GM19240 (cell line): ENCODE measurements around the gene PAX7.

ENCODE experiments used
- DNase-seq: peaks from one replicate; pipeline ENCODE4 v3.0.0; 2011; ENCODE audit warnings: low spot score; ENCODE audit not compliant: insufficient read length

The PAX7 gene

DNA sequence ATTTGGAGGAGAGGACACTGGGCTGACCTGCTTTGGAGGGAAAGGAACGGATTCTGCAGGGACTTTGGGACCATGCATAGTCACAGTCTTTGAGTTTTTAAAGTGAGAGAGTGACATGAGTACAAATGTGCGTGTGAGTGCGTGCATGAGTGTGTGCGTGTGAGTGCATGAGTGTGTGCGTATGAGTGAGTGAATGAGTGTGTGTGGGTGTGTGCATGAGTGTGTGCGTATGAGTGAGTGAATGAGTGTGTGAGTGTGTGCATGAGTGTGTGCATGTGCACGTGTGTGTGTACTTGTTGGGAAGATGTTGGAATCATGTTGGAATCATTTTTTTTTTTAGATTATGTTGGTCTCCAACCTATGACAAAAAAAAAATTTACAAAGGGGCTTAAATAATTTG, 70.5 kb downstream of the PAX7 start:
- no peak for DNase-seq

- no peak for DNase-seq
Observed at GRCh38 chr1:18703041-18703621, 72.5 kb downstream of the PAX7 start.

DNA sequence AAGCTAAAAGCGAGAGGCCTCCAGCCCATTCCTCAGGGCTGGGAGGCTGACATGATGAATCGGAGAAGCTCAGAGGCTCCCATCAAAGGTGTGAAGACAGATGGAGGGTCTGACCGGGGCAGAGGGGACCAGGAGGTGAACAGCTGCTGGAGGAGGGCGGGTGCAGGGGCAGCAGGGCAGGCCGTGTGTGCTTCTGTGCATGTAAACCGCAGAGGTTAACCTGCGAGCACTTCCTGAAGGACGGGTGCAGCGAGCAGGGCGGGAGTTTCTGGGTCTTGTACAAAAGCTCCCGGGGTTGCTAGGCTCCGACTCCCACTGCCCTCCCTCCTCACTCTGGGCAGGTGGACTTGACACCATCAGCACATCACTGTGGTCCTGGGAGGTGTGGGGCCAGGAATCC, 75.2 kb downstream of the PAX7 start:
- DNase-seq: no peak

DNA sequence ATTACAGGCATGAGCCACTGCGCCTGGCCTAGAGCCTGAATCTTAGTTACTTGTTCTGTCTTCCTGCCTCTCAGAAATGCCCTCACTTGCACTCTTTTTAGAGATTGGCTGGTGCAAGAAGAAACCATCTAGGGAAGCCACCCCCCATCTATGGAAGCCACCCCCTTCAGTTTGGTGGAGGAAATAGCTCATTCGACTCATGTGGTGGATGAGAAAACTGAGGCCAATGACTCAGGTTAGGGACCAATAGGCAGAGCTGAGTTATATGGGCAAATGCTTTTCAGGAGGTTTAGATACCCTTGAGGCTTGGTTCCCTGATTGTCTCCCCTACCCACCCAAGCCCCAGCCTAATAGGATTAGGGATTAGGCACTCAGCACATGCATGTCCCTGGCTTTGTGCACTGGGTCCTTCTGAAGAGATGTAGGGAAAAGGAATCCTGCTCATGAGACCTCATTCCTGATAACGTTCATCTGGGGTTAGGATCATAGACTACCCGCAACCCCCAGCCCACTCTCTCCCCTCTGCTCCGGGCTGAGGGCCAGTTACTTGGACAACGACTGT, 77.1 kb downstream of the PAX7 start:
- no peak for DNase-seq

DNA sequence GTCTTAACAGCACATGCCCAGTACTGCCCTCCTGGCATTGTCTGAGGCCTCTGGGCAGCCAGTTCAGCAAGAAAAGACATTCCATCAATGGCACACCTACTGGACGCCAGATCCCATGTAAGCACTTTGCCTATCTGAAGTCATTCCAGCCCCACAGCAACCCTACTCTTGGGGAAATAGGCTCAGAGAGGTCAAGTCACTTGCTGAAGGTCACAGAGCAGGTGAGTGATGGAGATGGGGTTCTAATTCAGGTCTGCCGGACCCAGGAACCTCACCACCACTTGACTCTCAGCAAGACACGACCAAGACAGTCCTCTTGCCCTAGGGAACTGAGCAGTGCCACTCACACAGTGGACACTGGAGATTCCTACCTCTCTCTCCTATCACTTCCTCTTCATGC, 79.4 kb downstream of the PAX7 start:
- DNase-seq: no peak

DNA sequence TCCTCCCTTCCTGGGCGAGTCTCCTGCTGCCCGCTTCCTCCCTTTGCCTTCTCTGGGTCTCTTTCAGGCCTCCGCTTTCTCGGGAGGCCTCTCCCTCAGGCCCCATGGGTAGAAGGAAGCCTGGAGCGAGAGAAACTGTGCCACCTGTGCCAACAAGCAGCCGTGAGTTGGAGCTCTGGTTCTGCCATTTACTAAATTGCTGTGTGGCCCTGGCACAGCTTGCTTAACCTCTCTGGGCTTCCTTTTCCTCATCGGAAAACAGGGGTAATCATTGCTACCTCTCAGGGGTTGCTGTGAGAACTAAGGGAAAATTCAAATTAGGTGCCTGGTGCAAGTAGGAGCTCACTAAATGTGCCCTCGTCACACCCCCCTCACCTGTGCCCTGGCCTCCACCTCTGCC, 80.4 kb downstream of the PAX7 start:
- no peak for DNase-seq

GRCh38 chr1:18711536-18712251, 81.0 kb downstream of the PAX7 start:
- DNase-seq: no peak

DNA sequence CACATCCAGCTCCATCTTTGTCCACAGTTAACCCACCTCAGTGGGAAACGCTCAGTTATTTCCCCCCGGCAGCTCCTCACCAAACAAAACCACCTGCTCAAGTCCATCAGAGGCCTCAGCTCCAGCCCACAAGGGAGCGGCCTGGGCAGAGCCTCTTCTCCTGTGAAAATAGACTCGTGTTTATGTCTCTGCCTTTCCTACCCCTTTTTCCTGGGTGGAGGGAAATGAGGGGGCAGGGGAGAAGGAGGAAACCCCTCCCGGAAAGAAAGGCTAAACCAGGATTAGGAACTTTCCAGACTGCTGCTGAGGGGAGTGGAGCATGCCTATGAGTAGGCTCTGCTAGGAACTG, 81.6 kb downstream of the PAX7 start:
- no peak for DNase-seq

DNA sequence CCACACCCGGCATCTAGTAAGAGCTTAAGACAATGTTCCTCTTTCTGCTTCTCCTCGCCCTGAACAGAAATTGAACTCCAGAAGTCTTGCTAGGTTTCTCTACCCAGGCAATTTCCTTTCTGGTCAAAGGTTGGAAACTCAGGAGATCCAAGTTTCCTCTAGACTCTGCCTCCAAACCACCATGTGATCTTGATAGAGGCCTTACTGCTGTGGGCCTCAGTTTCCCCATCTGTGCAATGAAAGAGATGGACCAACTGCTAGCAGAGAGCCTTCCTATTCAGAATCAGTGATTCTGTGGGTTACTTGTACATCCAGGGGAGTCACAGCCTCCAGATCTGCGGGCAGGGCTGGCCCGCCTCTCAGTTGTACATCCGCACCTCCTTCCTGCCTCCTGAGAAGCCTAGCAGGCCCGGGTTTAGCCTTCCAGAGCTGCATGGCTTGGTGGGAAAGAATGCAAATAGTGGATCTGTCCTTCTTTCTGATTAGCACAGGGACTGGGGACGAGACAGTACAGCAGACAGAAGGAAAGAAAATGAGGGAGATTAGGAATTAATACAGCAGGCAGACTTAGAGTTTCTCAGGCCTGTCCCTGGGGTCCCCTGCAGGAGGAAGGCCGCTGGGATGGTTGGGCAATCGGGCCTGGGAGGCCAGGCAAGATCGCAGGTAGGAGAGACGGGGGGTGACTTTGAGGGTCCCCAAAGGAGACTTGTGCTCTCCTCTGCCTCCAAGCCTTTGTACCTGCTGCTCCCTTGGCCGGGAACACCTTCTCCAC, 83.9 kb downstream of the PAX7 start:
- no peak for DNase-seq

- DNase-seq: no peak
Observed at GRCh38 chr1:18716112-18716784, 85.6 kb downstream of the PAX7 start.

DNA sequence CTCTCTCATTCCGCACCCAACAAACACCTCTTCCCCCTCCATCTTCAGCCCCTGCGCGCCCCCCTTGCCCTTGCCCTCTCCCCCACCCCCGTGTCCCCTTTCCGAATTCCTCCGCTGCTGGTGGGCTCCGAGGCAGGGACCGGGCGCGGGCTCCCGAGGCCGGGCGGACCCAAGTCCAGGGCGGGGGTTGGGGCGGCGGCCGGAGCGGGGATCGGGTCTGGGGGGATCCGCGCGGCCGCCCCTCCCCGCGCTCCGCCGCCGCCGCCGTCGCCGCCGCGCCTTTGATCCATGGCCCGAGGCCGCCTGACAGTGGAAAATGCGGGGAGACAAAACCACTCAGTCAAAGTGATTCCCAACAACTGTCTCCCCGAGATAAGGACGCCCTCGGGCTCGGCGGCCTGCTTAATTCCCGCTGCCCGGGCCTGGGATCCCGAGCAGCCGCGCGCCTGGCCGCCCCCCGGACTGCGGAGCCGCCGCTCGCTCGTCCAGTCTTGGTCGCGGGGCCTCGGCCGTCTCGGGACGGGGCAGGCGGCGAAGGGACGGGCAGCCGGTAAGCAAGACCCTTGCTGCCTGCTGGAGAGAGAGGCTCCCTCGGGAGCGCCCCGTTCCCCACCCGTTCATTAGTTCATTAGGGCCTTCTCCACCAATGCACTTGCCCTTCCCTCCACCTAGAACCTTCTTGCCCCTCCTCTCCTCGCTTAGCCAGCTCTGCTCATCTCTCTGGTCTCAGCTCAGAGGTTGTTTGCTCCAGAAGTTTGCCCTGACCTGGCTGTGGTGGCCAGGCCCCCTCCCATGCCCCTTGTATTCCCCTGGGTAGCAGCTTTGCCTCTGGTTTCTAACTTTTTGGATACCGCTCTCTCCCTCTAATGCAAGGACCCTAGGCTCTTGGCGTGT, 86.4 kb downstream of the PAX7 start:
- no peak for DNase-seq

DNA sequence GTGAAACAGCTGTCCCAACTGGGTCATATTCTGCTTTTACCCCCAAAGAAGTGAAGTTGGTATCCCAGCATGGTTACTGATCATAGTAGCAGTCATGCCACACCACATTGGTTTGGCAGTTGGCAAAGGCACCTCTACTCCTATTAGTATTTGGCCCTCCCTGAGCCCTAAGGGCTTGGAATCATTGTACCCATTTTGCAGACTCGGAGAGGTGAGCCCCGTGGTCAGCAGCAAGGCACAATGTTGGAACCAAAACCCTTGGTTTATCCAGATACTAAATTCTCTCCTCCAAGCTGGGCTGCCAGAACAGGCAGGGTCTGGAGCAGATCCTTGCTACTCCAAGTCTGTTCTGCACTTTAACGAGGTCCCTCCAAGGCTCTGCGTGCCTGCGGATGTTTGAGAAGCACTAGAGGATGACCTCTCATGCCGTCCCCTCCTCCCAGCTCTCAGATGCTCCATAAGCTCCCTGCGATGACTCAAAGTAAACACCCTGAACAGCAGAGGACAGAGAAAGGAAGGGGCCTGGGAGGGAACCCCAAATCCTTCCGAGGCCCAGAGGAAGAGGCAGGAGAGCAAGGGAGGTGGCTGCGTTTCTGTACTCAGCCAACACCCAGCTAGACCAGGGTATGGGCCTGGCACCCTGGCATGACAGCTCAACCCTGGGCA, 89.3 kb downstream of the PAX7 start:
- DNase-seq: no peak

GRCh38 chr1:18721041-18721440, 90.4 kb downstream of the PAX7 start:
- no peak for DNase-seq

GRCh38 chr1:18721776-18722175, 91.1 kb downstream of the PAX7 start:
- no peak for DNase-seq

DNA sequence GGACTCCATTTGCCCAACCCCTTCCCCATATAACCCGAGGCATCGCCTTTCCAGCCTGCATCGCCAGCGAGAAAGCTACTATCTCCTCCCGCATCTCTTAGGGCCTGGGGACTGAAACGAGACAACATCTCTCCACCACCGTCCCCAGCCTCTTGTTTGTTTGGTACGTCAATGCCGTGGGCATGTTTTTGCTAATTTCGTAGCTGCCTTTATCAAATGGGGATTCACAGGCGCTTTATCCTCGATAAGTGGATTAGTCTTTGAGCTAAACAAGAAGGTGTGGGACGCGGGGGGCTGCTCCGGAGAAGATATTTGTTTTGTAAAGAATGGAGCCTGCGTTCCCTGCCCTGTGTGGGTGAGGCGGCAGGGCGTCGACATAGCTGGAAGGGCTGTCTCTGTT, 91.6 kb downstream of the PAX7 start:
- DNase-seq: no peak

- DNase-seq: no peak
Observed at GRCh38 chr1:18723206-18723605, 92.6 kb downstream of the PAX7 start.

- DNase-seq: no peak
Observed at GRCh38 chr1:18723701-18724411, 93.2 kb downstream of the PAX7 start.

- DNase-seq: no peak
Observed at GRCh38 chr1:18724801-18725200, 94.2 kb downstream of the PAX7 start.

- no peak for DNase-seq
Observed at GRCh38 chr1:18725231-18725895, 94.7 kb downstream of the PAX7 start.
